T47D (cell line): ENCODE data around the gene FXR1.
"Not testable (repeated sequence)": the region's sequence is repeated elsewhere in the genome, so short reads cannot be mapped to it uniquely, and the experiment has no call there.

Experiments used
- DNase-seq, 2 experiments: peaks; one replicate each; pipeline versions ENCODE4 v3.0.0 to v3.0.0-alpha.2; 2011 to 2012; ENCODE audit warnings: low read depth in 1 of 2, low spot score in 1 of 2
- JUND ChIP-seq: IDR thresholded peaks from 2 replicates; pipeline ENCODE4 v1.6.1; 2012; ENCODE audit warnings: low read depth
- in situ Hi-C: cut with HindIII; loops from 2 replicates; pipeline ENCODE4 v1.10.0; 2016; ENCODE audit warnings: low sequenced_read_pairs, low pct_unique_long_range_greater_than_20kb

Gene FXR1

DNA sequence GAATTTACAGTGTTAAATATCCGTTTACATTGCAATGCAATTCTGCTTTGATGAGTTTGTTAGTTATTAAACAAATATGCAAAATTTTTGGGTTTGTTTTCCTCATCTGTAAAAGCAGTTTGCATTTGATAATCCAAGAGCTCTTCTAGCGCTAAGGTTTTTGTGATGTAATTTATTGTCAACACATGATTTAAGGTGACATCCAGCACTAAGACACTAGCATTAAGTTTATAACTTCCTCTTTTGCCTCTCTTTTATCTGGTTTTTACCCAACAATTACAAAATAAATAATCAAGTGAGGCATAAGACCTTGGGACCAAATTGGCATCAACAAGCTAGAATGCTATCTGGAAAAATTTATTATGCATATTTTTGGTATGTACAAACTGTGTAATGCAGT, 78.0 kb downstream of the FXR1 start:
- in situ Hi-C loops: no loop called here
- TF ChIP-seq JUND: no peak
- DNase-seq: no peak

DNA sequence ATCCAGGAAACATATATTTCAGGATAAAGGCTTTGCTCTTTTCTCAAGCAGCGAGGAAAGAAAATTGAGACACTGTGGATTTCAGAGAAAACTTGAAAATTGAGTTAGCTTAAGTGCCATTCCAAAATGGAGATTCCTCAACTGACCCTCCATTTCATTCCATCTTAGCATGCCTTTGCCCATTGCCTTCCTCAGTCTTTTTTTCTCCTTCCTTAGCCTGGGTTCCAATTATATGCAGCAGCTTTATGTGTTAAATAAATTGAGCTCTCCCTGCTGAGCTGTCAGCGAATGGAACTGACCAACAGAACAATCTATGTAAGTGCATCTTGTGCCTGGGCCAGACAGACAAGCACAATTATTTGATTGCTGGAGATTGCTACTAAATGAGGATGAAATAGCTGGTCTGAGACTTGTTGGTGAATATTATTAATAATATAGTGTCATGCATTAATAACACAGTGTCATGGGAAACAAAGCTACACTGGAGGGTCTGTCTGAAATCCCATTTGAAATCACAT, 84.0 kb downstream of the FXR1 start:
- TF ChIP-seq JUND: no peak
- no peak for DNase-seq
- in situ Hi-C loops: no loop called here

DNA sequence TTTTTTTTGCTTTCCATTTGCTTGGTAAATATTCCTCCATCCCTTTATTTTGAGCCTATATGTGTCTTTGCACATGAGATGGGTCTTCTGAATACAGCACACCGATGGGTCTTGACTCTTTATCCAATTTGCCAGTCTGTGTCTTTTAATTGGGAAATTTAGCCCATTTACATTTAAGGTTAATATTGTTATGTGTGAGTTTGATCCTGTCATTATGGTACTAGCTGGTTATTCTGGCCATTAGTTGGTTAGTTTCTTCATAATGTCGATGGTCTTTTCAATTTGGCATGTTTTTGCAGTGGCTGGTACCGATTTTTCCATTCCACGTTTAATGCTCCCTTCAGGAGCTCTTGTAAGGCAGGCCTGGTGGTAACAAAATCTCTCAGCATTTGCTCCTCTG, 89.9 kb downstream of the FXR1 start:
- in situ Hi-C loops, DNase-seq: not testable (repeated sequence)

DNA sequence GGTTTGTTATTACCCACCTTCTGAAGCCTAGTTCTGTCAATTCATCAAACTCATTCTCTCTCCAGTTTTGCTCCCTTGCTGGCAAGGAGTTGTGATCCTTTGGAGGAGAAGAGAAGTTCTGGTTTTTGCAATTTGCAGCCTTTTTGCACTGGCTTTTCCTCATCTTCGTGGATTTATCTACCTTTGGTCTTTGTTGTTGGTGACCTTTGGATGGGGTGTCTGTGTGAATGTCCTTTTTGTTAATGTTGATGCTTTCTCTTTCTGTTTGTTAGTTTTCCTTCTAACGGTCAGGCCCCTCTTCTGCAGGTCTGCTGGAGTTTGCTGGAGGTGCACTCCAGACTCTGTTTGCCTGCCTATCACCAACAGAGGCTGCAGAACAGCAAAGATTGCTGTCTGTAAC, 91.0 kb downstream of the FXR1 start:
- in situ Hi-C loops, DNase-seq: not testable (repeated sequence)

DNA sequence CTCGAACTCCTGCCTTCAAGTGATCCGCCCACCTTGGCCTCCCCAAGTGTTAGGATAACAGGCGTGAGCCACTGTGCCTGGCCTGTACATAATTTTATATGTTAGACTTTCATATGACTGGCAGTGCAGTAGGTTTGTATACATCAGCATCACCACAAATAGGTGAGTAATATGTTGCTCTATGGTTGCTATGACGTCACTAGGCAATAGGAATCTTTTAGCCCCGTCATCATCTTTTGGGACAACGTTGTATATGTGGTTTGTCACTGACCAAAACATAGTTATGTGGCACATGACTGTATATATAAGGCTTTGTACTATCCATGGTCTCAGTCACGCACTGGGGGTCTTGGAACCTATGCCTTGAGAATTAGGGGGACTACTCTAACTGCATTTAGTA, 94.1 kb downstream of the FXR1 start:
- in situ Hi-C loops: no loop called here
- no peak for TF ChIP-seq JUND
- no peak for DNase-seq

DNA sequence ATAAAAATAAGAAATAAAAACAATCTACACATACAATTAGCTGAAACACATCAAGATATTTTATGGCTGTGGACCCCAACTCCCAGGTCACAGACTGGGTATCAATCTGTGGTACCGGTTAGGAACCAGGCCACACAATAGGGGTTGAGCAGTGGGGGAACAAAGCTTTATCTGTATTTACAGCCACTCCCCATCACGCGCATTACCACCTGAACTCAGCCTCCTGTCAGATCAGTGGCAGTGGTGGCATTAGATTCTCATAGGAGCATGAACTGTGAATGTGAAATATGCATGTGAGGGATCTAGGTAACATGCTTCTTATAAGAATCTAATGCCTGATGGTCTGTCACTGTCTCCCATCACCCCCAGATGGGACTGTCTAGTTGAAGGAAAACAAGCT, 94.8 kb downstream of the FXR1 start:
- TF ChIP-seq JUND: no peak
- DNase-seq: no peak
- in situ Hi-C loops: no loop called here

DNA sequence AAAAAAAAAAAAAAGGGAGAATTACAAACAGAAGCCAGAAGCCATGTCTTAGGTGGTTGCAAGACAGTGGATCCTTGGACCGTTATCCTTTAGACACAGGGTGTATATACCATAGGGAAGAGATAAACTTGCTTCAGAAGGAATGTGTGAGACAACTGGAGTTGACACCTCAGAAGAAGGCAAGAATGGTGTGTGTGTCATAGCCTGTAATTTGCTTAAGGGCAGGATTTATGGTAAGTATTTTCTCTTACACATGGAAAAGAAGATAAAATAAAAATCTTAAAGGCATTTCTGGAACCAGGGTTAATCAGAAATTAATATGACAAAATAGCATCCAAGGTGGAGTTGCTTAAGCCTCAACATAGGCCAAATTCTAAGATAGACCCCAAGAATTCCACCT, 96.3 kb downstream of the FXR1 start:
- TF ChIP-seq JUND: no peak
- in situ Hi-C loops: no loop called here
- DNase-seq: no peak

DNA sequence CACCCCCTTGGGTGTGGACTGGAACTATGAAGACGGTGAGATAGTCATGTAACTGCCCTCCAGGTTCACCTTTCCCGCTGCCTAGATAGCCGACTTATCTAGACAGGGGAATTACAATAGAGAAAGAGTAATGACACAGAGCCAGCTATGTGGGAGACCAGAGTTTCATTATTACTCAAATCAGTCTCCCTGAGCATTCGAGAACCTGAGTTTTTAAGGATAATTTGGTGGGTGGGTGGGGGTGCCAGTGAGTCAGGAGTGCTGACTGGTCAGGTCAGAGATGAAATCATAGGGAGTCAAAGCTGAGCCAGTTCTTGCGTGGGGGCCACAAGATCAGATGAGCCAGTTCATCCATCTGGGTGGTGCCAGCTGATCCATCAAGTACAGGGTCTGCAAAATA, 96.8 kb downstream of the FXR1 start:
- TF ChIP-seq JUND: no peak
- in situ Hi-C loops: no loop called here
- no peak for DNase-seq

DNA sequence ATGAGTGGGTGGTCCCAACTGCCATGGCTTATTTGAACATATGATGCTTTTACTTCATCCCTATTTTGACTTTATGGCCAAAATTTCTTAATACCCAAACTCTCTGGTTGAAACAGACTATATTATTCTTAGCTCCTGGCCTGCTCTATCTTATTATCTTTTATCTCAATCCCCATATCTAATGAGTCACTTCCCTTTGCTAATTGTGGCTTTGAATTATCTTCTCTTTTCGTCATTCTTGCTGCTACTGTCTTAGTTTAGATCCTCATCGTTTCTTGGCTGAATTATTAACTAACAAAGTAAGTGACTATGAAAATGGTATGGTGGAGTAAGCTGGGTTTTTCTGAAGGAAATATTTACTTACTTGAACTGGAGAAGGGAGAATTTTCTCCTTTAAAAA, 105.2 kb downstream of the FXR1 start:
- no peak for TF ChIP-seq JUND
- in situ Hi-C loops: no loop called here

DNA sequence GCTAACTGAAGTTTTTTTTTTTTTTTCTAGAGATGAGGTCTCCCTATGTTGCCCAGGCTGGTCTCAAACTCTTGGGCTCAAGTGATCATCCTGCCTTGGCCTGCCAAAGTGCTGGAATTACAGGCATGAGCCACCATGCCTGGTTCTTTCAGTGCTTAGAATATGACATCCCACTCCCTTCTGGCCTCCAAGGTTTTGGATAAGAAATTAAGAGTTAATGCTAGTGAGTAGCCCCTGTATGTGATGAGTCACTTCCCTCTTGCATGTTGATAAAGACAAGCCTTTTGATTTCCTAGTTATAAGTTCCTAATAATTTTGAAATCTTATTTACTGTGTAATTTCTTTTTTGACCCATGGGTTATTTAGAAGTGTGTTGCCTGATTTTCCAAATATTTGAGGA, 112.7 kb downstream of the FXR1 start:
- TF ChIP-seq JUND: no peak
- no peak for DNase-seq
- in situ Hi-C loops: no loop called here

More for the DNA sequence above, 105.2 kb downstream of the FXR1 start:
- no peak for DNase-seq

DNA sequence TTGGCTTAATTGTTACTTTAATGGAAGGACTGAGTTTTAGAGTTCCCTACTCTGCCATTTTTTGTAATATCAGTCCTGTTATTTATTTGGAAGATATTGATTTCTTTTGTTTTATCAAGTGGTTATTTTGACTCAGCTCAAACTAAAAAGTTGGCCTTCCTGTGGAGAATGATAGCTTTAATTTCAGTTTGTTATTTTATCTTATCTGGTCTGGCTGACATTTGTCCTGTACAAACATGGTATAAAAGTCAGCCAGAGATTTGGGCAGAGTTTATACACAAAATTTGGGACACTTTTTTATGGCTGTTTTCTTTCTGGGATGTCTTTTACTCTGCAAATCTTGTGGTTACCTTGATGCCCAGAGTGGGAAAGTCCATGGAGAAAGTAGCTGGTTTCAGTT, 118.5 kb downstream of the FXR1 start:
- TF ChIP-seq JUND: no peak
- DNase-seq: no peak
- in situ Hi-C loops: no loop called here
